DOHH2 (cell line): ENCODE data around the gene TDO2.

ENCODE experiments used
- H3F3A ChIP-seq: fragments of 200-600 bp; sonication (generic), shearing (Covaris generic); 2 replicates; pipeline ENCODE4 v1.6.0; 2016; ENCODE audit warnings: antibody characterized with exemption, mild to moderate bottlenecking; ENCODE audit not compliant: control insufficient read depth, insufficient read depth
- H3K27ac ChIP-seq: fragments of 200-600 bp; sonication (generic); 2 replicates; pipeline ENCODE4 v1.5.1; 2014; ENCODE audit warnings: low read depth, mild to moderate bottlenecking, low read length, moderate library complexity
- H3K27me3 ChIP-seq: fragments of 200-600 bp; sonication (generic); 2 replicates; pipeline ENCODE4 v1.6.1; 2014; ENCODE audit warnings: mild to moderate bottlenecking, low read length, mixed read lengths; ENCODE audit not compliant: control insufficient read depth
- H3K36me3 ChIP-seq: fragments of 200-600 bp; sonication (generic); 2 replicates; pipeline ENCODE4 v1.6.1; 2014; ENCODE audit warnings: mild to moderate bottlenecking, low read length, moderate library complexity, mixed read lengths; ENCODE audit not compliant: control insufficient read depth
- H3K4me1 ChIP-seq: fragments of 200-600 bp; sonication (generic); 2 replicates; pipeline ENCODE4 v1.6.1; 2014; ENCODE audit warnings: mild to moderate bottlenecking, low read length, mixed read lengths; ENCODE audit not compliant: control insufficient read depth
- H3K4me2 ChIP-seq: fragments of 200-600 bp; sonication (generic); 2 replicates; pipeline ENCODE4 v1.6.0; 2014; ENCODE audit warnings: mild to moderate bottlenecking, low read length, moderate library complexity
- H3K4me3 ChIP-seq: fragments of 200-600 bp; sonication (generic); 2 replicates; pipeline ENCODE4 v1.5.1; 2014; ENCODE audit warnings: mild to moderate bottlenecking, low read length, mixed read lengths
- H3K79me2 ChIP-seq: fragments of 200-600 bp; sonication (generic); 2 replicates; pipeline ENCODE4 v1.6.1; 2014; ENCODE audit warnings: mild to moderate bottlenecking, low read length, mixed read lengths; ENCODE audit not compliant: control insufficient read depth
- H3K9me2 ChIP-seq: fragments of 200-600 bp; sonication (generic); replicated peaks from 2 replicates; pipeline ENCODE4 v1.6.1; 2014; ENCODE audit warnings: mild to moderate bottlenecking, low read length, mixed read lengths; ENCODE audit not compliant: control insufficient read depth
- H3K9me3 ChIP-seq: fragments of 200-600 bp; sonication (generic); 2 replicates; pipeline ENCODE4 v1.6.1; 2014; ENCODE audit warnings: antibody characterized with exemption, low read length, mixed read lengths; ENCODE audit not compliant: control insufficient read depth, insufficient read depth
- H4K20me1 ChIP-seq: fragments of 200-600 bp; sonication (generic); 2 replicates; pipeline ENCODE4 v1.6.0; 2014; ENCODE audit warnings: low read depth, mild to moderate bottlenecking, antibody characterized with exemption, low read length, moderate library complexity; ENCODE audit not compliant: control insufficient read depth, insufficient read depth
- EZH2phosphoT487 ChIP-seq: fragments of 200-600 bp; sonication (generic); IDR thresholded peaks from 2 replicates; pipeline ENCODE4 v1.6.1; 2017; ENCODE audit warnings: borderline replicate concordance, mild to moderate bottlenecking, antibody characterized with exemption, low read length, moderate library complexity, mixed read lengths
- TF ChIP-seq, protein P1 (sequence below): fragments of 200-600 bp; sonication (generic); IDR thresholded peaks from one replicate; pipeline ENCODE4 v1.5.1; 2014; ENCODE audit warnings: antibody characterized with exemption, mild to moderate bottlenecking, low read depth, low read length; ENCODE audit not compliant: poor library complexity, severe bottlenecking

Gene TDO2

DNA sequence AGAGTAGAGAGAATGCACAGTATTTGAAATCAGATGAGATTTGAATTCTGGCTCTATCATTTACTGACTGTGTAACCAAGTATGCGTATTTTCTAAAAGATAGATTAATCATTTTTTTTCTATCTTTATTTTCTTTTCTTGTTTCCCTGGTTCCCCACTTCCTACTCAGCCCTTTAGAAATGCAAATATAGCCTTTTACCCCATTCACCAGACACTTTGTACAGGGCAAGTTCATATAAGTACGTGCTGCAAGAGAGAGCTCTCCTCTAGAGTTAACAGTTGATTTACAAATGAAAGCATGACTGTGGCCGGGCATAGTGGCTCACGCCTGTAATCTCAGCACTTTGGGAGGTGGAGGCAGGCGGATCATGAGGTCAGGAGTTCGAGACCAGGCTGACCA, 17.8 kb upstream of the TDO2 start:
- H3K4me3 ChIP-seq, result no peak overlapping the region
- no peak overlapping the region for H3K4me2 ChIP-seq
- no peaks in the 10 kb centered on the region for H3K27me3 ChIP-seq
- no peak overlapping the region for H3K27ac ChIP-seq
- H4K20me1 ChIP-seq, result no peaks in the 10 kb centered on the region
- no peaks in the 10 kb centered on the region for H3K9me3 ChIP-seq
- H3K79me2 ChIP-seq, result no peaks in the 10 kb centered on the region
- H3K36me3 ChIP-seq, result no peaks in the 10 kb centered on the region
- TF ChIP-seq EZH2phosphoT487, result no peak
- TF ChIP-seq, protein P1, sequence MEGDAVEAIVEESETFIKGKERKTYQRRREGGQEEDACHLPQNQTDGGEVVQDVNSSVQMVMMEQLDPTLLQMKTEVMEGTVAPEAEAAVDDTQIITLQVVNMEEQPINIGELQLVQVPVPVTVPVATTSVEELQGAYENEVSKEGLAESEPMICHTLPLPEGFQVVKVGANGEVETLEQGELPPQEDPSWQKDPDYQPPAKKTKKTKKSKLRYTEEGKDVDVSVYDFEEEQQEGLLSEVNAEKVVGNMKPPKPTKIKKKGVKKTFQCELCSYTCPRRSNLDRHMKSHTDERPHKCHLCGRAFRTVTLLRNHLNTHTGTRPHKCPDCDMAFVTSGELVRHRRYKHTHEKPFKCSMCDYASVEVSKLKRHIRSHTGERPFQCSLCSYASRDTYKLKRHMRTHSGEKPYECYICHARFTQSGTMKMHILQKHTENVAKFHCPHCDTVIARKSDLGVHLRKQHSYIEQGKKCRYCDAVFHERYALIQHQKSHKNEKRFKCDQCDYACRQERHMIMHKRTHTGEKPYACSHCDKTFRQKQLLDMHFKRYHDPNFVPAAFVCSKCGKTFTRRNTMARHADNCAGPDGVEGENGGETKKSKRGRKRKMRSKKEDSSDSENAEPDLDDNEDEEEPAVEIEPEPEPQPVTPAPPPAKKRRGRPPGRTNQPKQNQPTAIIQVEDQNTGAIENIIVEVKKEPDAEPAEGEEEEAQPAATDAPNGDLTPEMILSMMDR, result no peak
- H3K9me2 ChIP-seq, result no peaks in the 10 kb centered on the region
- no peaks in the 10 kb centered on the region for H3K4me1 ChIP-seq
- no peaks in the 10 kb centered on the region for H3F3A ChIP-seq

DNA sequence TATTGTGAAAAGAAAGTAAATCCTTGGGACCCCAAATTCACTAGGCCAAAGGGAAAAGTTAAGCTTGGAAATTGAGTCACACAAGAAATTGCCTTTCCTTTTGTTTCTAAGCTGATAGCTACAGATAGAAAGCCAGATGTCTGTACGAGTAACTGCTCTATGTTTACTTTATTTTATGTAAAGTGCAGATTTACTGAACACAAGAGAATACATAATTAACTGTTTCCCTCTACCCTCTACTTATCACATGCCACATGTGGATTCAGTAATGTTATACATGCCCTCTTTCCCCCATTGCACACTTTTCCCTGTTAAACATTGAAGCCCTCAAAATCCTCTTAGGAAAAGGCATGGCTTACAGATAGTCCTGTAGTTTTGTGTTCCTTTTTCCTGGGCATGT, 16.5 kb upstream of the TDO2 start:
- no peak overlapping the region for H3K27ac ChIP-seq

DNA sequence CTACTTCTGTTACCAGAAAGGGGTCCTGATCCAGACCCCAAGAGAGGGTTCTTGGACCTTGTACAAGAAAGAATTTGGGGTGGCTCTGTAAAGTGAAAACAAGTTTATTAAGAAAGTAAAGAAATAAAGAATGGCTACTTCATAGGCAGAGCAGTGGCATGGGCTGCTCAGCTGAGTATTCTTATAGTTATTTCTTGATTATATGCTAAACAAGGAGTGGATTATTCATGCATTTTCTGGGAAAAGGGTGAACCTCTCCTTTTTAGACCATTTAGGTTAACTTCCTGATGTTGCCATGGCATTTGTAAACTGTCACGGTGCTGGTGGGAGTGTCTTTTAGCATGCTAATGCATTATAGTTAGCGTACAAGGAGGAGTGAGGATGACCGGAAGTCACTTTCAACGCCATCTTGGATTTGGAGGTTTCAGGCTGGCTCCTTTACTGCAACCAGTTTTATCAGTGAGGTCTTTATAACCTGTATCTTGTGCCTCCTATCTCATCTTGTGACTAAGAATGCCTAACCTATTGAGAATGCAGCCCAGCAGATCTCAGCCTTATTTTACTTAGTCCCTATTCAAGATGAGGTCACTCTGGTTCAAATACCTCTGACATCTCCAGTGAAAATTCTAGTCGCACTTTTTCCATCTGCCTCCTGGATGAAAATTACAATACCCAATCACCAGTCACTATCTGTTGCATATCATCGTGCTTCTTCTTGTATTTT, 15.5 kb upstream of the TDO2 start:
- H3K36me3 ChIP-seq, result no peaks in the 10 kb centered on the region
- H3F3A ChIP-seq, result no peaks in the 10 kb centered on the region
- H3K9me3 ChIP-seq, result no peaks in the 10 kb centered on the region
- H3K4me1 ChIP-seq, result no peaks in the 10 kb centered on the region
- no peaks in the 10 kb centered on the region for H3K27me3 ChIP-seq
- no peak overlapping the region for H3K27ac ChIP-seq
- H4K20me1 ChIP-seq, result no peaks in the 10 kb centered on the region
- H3K4me3 ChIP-seq, result no peak overlapping the region
- H3K4me2 ChIP-seq, result no peak overlapping the region
- no peak for TF ChIP-seq EZH2phosphoT487
- TF ChIP-seq, protein P1, result no peak
- H3K79me2 ChIP-seq, result no peaks in the 10 kb centered on the region
- H3K9me2 ChIP-seq, result no peaks in the 10 kb centered on the region

More for the DNA sequence above, 16.5 kb upstream of the TDO2 start:
- no peaks in the 10 kb centered on the region for H3K9me3 ChIP-seq
- no peaks in the 10 kb centered on the region for H3K36me3 ChIP-seq
- no peaks in the 10 kb centered on the region for H3K4me1 ChIP-seq
- H3K4me3 ChIP-seq, result no peak overlapping the region
- no peaks in the 10 kb centered on the region for H3K79me2 ChIP-seq
- no peaks in the 10 kb centered on the region for H3K9me2 ChIP-seq
- no peak overlapping the region for H3K4me2 ChIP-seq
- no peaks in the 10 kb centered on the region for H3F3A ChIP-seq
- no peaks in the 10 kb centered on the region for H4K20me1 ChIP-seq
- TF ChIP-seq, protein P1, result no peak
- no peak for TF ChIP-seq EZH2phosphoT487
- H3K27me3 ChIP-seq, result no peaks in the 10 kb centered on the region
